Mucosa of descending colon (tissue), 3 donors: Measurements from ENCODE around the gene HOXA9. TPM values are rescaled to one million over a fixed set of nuclear protein-coding genes. Genes with fewer than 3 reads are reported as not detected.

Experiments used
- ATAC-seq: fragments of 200-7000 bp; cut with Tn5 transposase; one replicate; pipeline ENCODE4 v1.9.1; 2020; ENCODE audit warnings: mild to moderate bottlenecking, moderate library complexity
- DNase-seq, 3 donors: peaks; one replicate each; pipeline ENCODE4 v3.0.0-alpha.2; 2020
- H3K36me3 ChIP-seq: fragments of 200-600 bp; one replicate; pipeline ENCODE4 v1.8.0; 2021; ENCODE audit warnings: low read depth, mild to moderate bottlenecking
- H3K4me1 ChIP-seq: fragments of 200-600 bp; one replicate; pipeline ENCODE4 v1.8.0; 2021; ENCODE audit warnings: low read depth, mild to moderate bottlenecking
- H3K4me3 ChIP-seq: fragments of 200-600 bp; one replicate; pipeline ENCODE4 v1.8.0; 2021; ENCODE audit warnings: mild to moderate bottlenecking
- H3K9me3 ChIP-seq: fragments of 200-600 bp; one replicate; pipeline ENCODE4 v1.8.0; 2021; ENCODE audit warnings: mild to moderate bottlenecking
- intact Hi-C, 2 donors: fragments of 100-400 bp; cut with DNase I in 1 of 2; cut with micrococcal nuclease in 1 of 2; formaldehyde crosslinking; loops; one replicate each; pipeline versions ENCODE4 v1.11.0 to v1.11.1; 2022; cut with DNase I, micrococcal nuclease
- total RNA-seq, 3 donors: library from RNA; stranded (reverse); fragmentation: NEBNext Ultra II Directional in 2 of 3; extraction: Animal tissue kit (Norgen Biotek cat#: 25700) in 2 of 3; gene quantifications; one replicate each; pipeline versions ENCODE4 v1.2.1 to v1.2.4, GENCODE V29; 2021 to 2023
- TF ChIP-seq, protein P1 (sequence below): fragments of 200-600 bp; IDR thresholded peaks from one replicate; pipeline ENCODE4 v1.8.0; 2022; ENCODE audit warnings: antibody characterized with exemption, mild to moderate bottlenecking
- donor health status: DM: no; HTN: no; CAD: no; lungs with moderate emphysema.
- donor health status: DM: no; HTN: no; CAD: no.
- donor health status: DM: no; HTN: yes; CAD: no.

The HOXA9 gene
- total RNA-seq, 3 donors from 2014 or later = 22.0 to 27.9 (median 25.0) TPM

DNA sequence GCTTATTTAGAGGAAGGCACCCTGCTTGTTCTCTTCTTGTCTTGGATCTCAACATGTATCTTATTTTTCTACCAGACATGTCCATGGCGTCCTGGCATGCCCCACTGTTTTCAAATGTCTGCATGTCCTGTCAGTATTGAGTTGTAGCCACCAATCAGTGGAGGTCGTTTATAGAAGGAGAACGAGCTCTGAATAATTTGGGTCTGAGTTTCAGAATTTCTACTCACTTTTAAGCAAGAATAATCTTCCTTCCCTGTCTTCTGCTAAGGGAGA, 37.5 kb upstream of the HOXA9 start:
- intact Hi-C loops = no loop called here
- H3K36me3 ChIP-seq = no peaks in the 10 kb centered on the region
- no peaks in the 10 kb centered on the region for H3K9me3 ChIP-seq
- H3K4me3 ChIP-seq = no peak overlapping the region
- peaks cover 13% of the 10 kb centered on the region for H3K4me1 ChIP-seq
- ATAC-seq = no peak
- DNase-seq = peak in 1 of 3 donors; percentile 34
- TF ChIP-seq, protein P1, sequence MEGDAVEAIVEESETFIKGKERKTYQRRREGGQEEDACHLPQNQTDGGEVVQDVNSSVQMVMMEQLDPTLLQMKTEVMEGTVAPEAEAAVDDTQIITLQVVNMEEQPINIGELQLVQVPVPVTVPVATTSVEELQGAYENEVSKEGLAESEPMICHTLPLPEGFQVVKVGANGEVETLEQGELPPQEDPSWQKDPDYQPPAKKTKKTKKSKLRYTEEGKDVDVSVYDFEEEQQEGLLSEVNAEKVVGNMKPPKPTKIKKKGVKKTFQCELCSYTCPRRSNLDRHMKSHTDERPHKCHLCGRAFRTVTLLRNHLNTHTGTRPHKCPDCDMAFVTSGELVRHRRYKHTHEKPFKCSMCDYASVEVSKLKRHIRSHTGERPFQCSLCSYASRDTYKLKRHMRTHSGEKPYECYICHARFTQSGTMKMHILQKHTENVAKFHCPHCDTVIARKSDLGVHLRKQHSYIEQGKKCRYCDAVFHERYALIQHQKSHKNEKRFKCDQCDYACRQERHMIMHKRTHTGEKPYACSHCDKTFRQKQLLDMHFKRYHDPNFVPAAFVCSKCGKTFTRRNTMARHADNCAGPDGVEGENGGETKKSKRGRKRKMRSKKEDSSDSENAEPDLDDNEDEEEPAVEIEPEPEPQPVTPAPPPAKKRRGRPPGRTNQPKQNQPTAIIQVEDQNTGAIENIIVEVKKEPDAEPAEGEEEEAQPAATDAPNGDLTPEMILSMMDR = no peak

DNA sequence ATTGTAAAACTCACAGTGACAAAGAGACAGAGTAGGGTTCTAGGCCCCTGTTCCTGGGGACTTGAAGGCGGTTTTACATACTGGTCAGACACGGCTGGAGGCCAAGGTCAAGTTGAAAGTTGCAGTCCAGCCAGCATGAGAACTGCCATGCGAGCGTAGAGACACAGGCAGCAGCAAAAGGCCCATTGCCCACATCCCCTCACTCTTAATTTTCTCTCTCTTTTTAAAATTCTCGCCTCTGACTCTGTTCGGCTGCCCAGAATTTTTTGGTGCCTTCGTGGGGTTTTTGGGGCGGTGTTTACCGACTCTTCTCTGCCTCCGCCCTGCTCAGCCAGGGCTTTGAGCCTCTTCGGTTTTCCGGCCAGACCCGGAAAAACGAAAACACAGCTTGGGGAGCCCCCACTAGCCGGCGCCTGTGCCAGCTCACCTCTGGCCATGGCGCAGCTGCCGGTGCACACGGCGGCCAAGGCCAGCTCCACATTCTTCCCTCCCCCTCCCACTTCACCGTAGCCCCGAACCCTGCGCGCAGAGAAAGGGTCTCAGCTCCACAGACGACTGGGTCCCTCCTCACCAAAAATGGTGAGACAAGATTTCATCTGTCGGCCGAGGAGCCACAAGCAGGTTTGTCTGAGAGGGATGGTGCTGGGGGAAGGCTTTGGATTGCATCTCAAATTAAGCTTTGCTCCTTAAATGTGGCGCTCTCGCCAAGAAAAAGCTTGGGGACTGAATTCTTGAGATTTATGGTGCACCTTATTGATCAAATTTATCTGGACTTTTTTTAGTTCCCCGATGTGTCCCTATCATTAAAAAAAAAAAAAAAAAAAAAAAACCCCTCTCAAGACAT, 36.9 kb upstream of the HOXA9 start:
- peak in 2 of 3 donors; percentile 26 to 57 for DNase-seq
- ATAC-seq = no peak

GRCh38 chr7:27201580-27202017, 36.3 kb upstream of the HOXA9 start:
- Histone ChIP-seq H3K9me3 (no peaks in the 10 kb centered on the region), H3K4me1 (peaks cover 10% of the 10 kb centered on the region), H3K36me3 (no peaks in the 10 kb centered on the region), H3K4me3 (peak overlapping the region; percentile 30)
- DNase-seq (peak in 2 of 3 donors; percentile 55 to 60), ATAC-seq (no peak)
- intact Hi-C loops = no loop called here
- TF ChIP-seq, protein P1 = no peak

More for the DNA sequence above, 36.9 kb upstream of the HOXA9 start:
- no peaks in the 10 kb centered on the region for H3K9me3 ChIP-seq
- intact Hi-C loops = no loop called here
- H3K4me1 ChIP-seq = peaks cover 13% of the 10 kb centered on the region
- H3K4me3 ChIP-seq = peak overlapping the region; percentile 9
- no peaks in the 10 kb centered on the region for H3K36me3 ChIP-seq
- TF ChIP-seq, protein P1 = no peak

DNA sequence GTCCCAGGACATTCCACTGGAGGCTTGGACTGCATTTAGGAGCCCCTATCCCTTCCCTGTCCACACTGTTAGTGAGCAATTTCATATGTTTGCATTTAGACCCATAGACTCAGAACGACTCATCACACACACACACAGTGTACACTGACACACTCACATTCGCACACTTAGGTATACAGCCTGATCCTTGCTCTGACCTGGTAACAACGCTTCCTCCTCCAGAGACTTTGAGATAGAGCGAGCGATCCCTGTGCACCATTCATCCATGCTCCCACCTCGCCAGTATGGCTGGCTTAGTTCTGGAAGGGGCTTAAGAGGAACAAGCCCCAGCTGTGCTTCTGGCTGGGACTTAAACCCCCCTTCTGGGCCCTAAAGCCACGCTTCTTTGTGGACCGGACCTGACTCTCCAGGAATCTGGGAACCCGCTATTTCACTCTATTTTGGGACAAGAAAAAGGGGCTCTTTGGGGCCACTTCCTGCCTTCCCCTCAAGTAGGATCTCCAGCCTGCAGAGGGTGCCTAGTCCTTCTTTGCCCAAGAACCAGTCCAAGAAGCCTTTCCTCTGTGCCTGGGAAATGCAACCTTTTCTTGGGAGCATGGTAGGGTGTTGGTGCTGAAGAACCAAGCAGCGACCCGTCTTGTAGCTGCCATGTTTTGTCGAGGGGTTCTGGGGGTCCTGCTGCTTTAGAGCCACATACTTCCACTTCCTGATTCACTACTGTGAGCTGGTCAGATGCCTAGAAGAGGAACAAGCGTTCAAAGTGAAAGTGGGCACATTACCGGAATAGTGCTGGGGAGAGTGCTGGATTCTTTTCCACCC, 35.6 kb upstream of the HOXA9 start:
- DNase-seq (peak in 2 of 3 donors; percentile 48 to 58), ATAC-seq (peak; percentile 46)
- peaks cover 10% of the 10 kb centered on the region for H3K4me1 ChIP-seq
- H3K4me3 ChIP-seq = peak overlapping the region; percentile 30
- H3K36me3 ChIP-seq = no peaks in the 10 kb centered on the region
- TF ChIP-seq, protein P1 = no peak
- intact Hi-C loops = no loop called here
- H3K9me3 ChIP-seq = no peaks in the 10 kb centered on the region

DNA sequence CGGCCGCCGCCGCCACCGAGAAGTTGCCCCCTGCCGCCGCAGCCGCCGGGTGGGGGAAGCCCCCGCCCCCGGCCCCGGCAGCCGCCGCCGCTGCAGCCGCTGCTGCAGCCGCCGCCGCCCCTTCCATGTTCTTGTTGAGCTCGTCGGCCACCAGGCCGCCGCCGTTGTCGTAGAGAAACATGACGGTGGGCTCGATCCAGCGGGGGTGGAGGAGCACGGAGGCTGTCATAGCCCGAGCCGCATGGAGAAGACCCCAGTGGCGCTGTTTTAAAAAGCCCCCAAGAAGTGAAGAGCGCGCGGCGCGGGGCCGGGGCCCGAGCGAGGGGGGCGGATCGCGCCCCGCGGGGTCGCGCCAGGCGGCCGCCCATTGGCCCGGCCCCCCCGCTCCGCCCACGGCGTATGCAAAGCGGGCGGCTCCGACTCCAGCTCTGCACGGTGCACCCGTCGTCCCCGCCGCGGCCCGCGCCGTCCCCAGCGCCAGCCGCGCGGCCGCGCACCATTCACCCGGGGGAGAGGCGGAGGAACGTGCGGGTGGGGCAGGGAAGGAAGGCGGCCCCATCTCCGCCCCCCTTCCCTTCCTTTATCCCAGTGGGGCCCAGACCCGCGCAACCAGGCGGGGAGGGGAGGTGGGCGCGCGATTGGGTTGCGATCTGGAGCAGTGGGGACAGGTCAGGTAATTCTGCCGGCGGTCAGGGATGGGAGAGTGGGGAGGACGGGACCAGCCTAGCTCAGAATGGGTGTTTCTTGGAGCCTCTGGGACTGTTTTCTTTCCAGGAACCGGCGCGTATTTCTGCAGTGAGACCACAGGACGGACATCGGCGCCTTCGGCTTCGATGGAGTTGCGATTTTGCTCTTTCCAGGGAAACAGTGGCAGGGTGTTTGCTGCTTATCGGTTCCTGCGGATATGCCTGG, 34.8 kb upstream of the HOXA9 start, which contains the start of gene HOXA13:
HOXA13 (minus strand) TSS at position 243 of the 912 bp plus-strand sequence; CDS start at position 229, 14 bp downstream.
- TF ChIP-seq, protein P1 = no peak
- DNase-seq = peak; percentile 86 to 93 (median 89)
- peak within 1 kb of the TSS; percentile 68 for H3K4me3 ChIP-seq
- H3K9me3 ChIP-seq = no peaks in the 10 kb centered on the region
- intact Hi-C loops = loop anchor here in 1 of 2 donors (10.0 kb wide), 2 partner anchors 725 to 825 kb away; no protein-coding TSS in a partner anchor
- H3K4me1 ChIP-seq = peaks cover 6% of the 10 kb centered on the region
- no peaks in the 10 kb centered on the region for H3K36me3 ChIP-seq
- ATAC-seq = peak; percentile 75
